SK-MEL-5 (cell line): ENCODE measurements around the gene GHRH. TPM values are rescaled to one million over a fixed set of nuclear protein-coding genes. Genes with fewer than 3 reads are reported as not detected.

Experiments used
- DNase-seq: peaks from one replicate; pipeline ENCODE4 v3.0.0-alpha.2; 2016; ENCODE audit warnings: low read depth, low spot score
- in situ Hi-C: cut with HindIII; loops from 2 replicates; pipeline ENCODE4 v1.10.0; 2016; ENCODE audit warnings: low sequenced_read_pairs, high pct_unique_total_duplicates, low pct_unique_long_range_greater_than_20kb
- total RNA-seq: library from RNA; depleted of rRNA; stranded (reverse); fragments of >200 nt; shearing (Covaris generic); gene quantifications from 2 replicates; pipeline ENCODE4 v1.2.3, GENCODE V29; 2014

GHRH gene
- total RNA-seq, 1 experiment from 2014 or later = not detected

GRCh38 chr20:37251825-37252477 lies 9.7 kb downstream of the GHRH start:
- in situ Hi-C loops = loop anchor here (25.0 kb wide), 1 partner anchor 260 kb away; the partner anchor contains the start of gene NNAT
- peak; percentile 73 for DNase-seq

GRCh38 chr20:37249304-37249703 lies 12.3 kb downstream of the GHRH start:
- in situ Hi-C loops = no loop called here
- no peak for DNase-seq

- in situ Hi-C loops = no loop called here
- DNase-seq = no peak
Measured at GRCh38 chr20:37247547-37247946, 14.1 kb downstream of the GHRH start.

GRCh38 chr20:37246736-37247135 lies 14.9 kb downstream of the GHRH start:
- in situ Hi-C loops = no loop called here
- DNase-seq = no peak

GRCh38 chr20:37245216-37246150 lies 16.1 kb downstream of the GHRH start:
- no peak for DNase-seq

GRCh38 chr20:37244572-37244957 lies 17.0 kb downstream of the GHRH start:
- DNase-seq = no peak

More at GRCh38 chr20:37245216-37246150, 16.1 kb downstream of the GHRH start:
- in situ Hi-C loops = no loop called here

GRCh38 chr20:37243937-37244571 lies 17.6 kb downstream of the GHRH start:
- in situ Hi-C loops = no loop called here

More at GRCh38 chr20:37244572-37244957, 17.0 kb downstream of the GHRH start:
- in situ Hi-C loops = no loop called here

GRCh38 chr20:37243076-37243936 lies 18.3 kb downstream of the GHRH start:
- in situ Hi-C loops = no loop called here

More at GRCh38 chr20:37243937-37244571, 17.6 kb downstream of the GHRH start:
- DNase-seq = no peak

GRCh38 chr20:37242503-37242902 lies 19.1 kb downstream of the GHRH start:
- in situ Hi-C loops = no loop called here
- DNase-seq = no peak

More at GRCh38 chr20:37243076-37243936, 18.3 kb downstream of the GHRH start:
- peak; percentile 26 for DNase-seq

- in situ Hi-C loops = no loop called here
- no peak for DNase-seq
Measured at GRCh38 chr20:37240337-37241067, 21.1 kb downstream of the GHRH start.

- in situ Hi-C loops = no loop called here
- no peak for DNase-seq
Measured at GRCh38 chr20:37238935-37239451, 22.6 kb downstream of the GHRH start.

GRCh38 chr20:37238426-37238825 lies 23.2 kb downstream of the GHRH start:
- DNase-seq = no peak
- in situ Hi-C loops = no loop called here

GRCh38 chr20:37237656-37238055 lies 24.0 kb downstream of the GHRH start:
- DNase-seq = no peak
- in situ Hi-C loops = no loop called here

GRCh38 chr20:37236462-37236861 lies 25.2 kb downstream of the GHRH start:
- in situ Hi-C loops = no loop called here

GRCh38 chr20:37235065-37235464 lies 26.5 kb downstream of the GHRH start:
- in situ Hi-C loops = no loop called here
- no peak for DNase-seq

More at GRCh38 chr20:37236462-37236861, 25.2 kb downstream of the GHRH start:
- no peak for DNase-seq

- DNase-seq = no peak
- in situ Hi-C loops = no loop called here
Measured at GRCh38 chr20:37234254-37234581, 27.4 kb downstream of the GHRH start.
